ENCODE measurements around the gene PBX1.

PBX1 gene

GRCh38 chr1:164660775-164661174 is 101.8 kb downstream of the PBX1 start:
- Histone ChIP-seq H3K14ac (ENCODE audit: low read length) (no peak overlapping the region), H2BK15ac (ENCODE audit: low read length) (no peak overlapping the region), H3K4me1 (ENCODE audit: control insufficient read depth in 2 of 2, insufficient read depth in 1 of 2, low read depth in 1 of 2, low read length in 2 of 2) (peaks cover 0 to 1% of the 10 kb centered on the region in 2 donors), H3K27me3 (ENCODE audit: control insufficient read depth in 3 of 3, insufficient read depth in 3 of 3, low read depth in 1 of 3, low read length in 3 of 3) (no peaks in the 10 kb centered on the region), H3K36me3 (replicated peaks in 1 of 2; ENCODE audit: control insufficient read depth in 2 of 2, insufficient read depth in 2 of 2, low read length in 2 of 2) (peaks cover 0 to 4% of the 10 kb centered on the region in 2 donors), H3K79me1 (ENCODE audit: low read depth, low read length) (no peaks in the 10 kb centered on the region), H3K23ac (ENCODE audit: low read depth, low read length, poor library complexity) (no peak overlapping the region), H3K4me2 (ENCODE audit: insufficient read depth, low read length, poor library complexity, severe bottlenecking) (no peak overlapping the region), H2BK12ac (ENCODE audit: low read length) (no peak overlapping the region), H3K9me3 (replicated peaks in 1 of 2; ENCODE audit: control insufficient read depth in 2 of 2, insufficient read depth in 1 of 2, low read depth in 1 of 2, low read length in 2 of 2) (no peaks in the 10 kb centered on the region), H4K91ac (ENCODE audit: low read depth, low read length, poor library complexity) (no peak overlapping the region), H3K9ac (ENCODE audit: low read depth, low read length, poor library complexity) (no peak overlapping the region), H3K4me3 (ENCODE audit: low read length in 2 of 2) (no peak overlapping the region), H3K27ac (replicated peaks; ENCODE audit: low read length) (no peak overlapping the region), H4K8ac (ENCODE audit: low read depth, low read length) (no peak overlapping the region), H3K18ac (ENCODE audit: low read length) (no peak overlapping the region), H2AK5ac (ENCODE audit: low read depth, low read length) (no peak overlapping the region), H2BK5ac (ENCODE audit: low read length) (no peak overlapping the region), H2AFZ (ENCODE audit: low read length) (no peak overlapping the region), H2BK120ac (ENCODE audit: low read depth, low read length) (no peak overlapping the region), H3K4ac (ENCODE audit: low read length) (no peak overlapping the region)
- no peak for DNase-seq (ENCODE audit: low spot score)

GRCh38 chr1:164662462-164662861 is 103.5 kb downstream of the PBX1 start:
- no peak overlapping the region for H3K9ac ChIP-seq (ENCODE audit: low read depth, low read length, poor library complexity)
- H3K14ac ChIP-seq (ENCODE audit: low read length) = no peak overlapping the region
- no peak overlapping the region for H2BK12ac ChIP-seq (ENCODE audit: low read length)
- no peak overlapping the region for H2BK5ac ChIP-seq (ENCODE audit: low read length)
- H2AK5ac ChIP-seq (ENCODE audit: low read depth, low read length) = no peak overlapping the region
- no peak overlapping the region for H4K91ac ChIP-seq (ENCODE audit: low read depth, low read length, poor library complexity)
- H2BK120ac ChIP-seq (ENCODE audit: low read depth, low read length) = no peak overlapping the region
- no peak overlapping the region for H3K4ac ChIP-seq (ENCODE audit: low read length)
- H3K18ac ChIP-seq (ENCODE audit: low read length) = peak overlapping the region; percentile 50
- no peak overlapping the region for H3K4me2 ChIP-seq (ENCODE audit: insufficient read depth, low read length, poor library complexity, severe bottlenecking)
- no peak overlapping the region for H4K8ac ChIP-seq (ENCODE audit: low read depth, low read length)
- H3K79me1 ChIP-seq (ENCODE audit: low read depth, low read length) = no peaks in the 10 kb centered on the region
- no peaks in the 10 kb centered on the region for H3K27me3 ChIP-seq (ENCODE audit: control insufficient read depth in 3 of 3, insufficient read depth in 3 of 3, low read depth in 1 of 3, low read length in 3 of 3)
- H3K36me3 ChIP-seq (replicated peaks in 1 of 2; ENCODE audit: control insufficient read depth in 2 of 2, insufficient read depth in 2 of 2, low read length in 2 of 2) = no peaks in the 10 kb centered on the region
- no peak overlapping the region for H2AFZ ChIP-seq (ENCODE audit: low read length)
- no peak overlapping the region for H3K27ac ChIP-seq (replicated peaks; ENCODE audit: low read length)
- H2BK15ac ChIP-seq (ENCODE audit: low read length) = no peak overlapping the region
- peaks cover 0 to 1% of the 10 kb centered on the region in 2 donors for H3K4me1 ChIP-seq (ENCODE audit: control insufficient read depth in 2 of 2, insufficient read depth in 1 of 2, low read depth in 1 of 2, low read length in 2 of 2)
- no CpG with 5 or more reads among the region's 5 CpGs for WGBS, 2 donors (ENCODE audit: extremely low coverage in 2 of 2, insufficient read length in 2 of 2, insufficient replicate concordance in 1 of 2)
- no peak overlapping the region for H3K23ac ChIP-seq (ENCODE audit: low read depth, low read length, poor library complexity)
- DNase-seq (ENCODE audit: low spot score) = no peak
- H3K9me3 ChIP-seq (replicated peaks in 1 of 2; ENCODE audit: control insufficient read depth in 2 of 2, insufficient read depth in 1 of 2, low read depth in 1 of 2, low read length in 2 of 2) = no peaks in the 10 kb centered on the region
- no peak overlapping the region for H3K4me3 ChIP-seq (ENCODE audit: low read length in 2 of 2)

GRCh38 chr1:164662955-164663354 is 104.0 kb downstream of the PBX1 start:
- Histone ChIP-seq H3K18ac (ENCODE audit: low read length) (no peak overlapping the region), H3K23ac (ENCODE audit: low read depth, low read length, poor library complexity) (no peak overlapping the region), H3K27ac (replicated peaks; ENCODE audit: low read length) (no peak overlapping the region), H2AK5ac (ENCODE audit: low read depth, low read length) (no peak overlapping the region), H2BK12ac (ENCODE audit: low read length) (no peak overlapping the region), H3K27me3 (ENCODE audit: control insufficient read depth in 3 of 3, insufficient read depth in 3 of 3, low read depth in 1 of 3, low read length in 3 of 3) (no peaks in the 10 kb centered on the region), H3K36me3 (replicated peaks in 1 of 2; ENCODE audit: control insufficient read depth in 2 of 2, insufficient read depth in 2 of 2, low read length in 2 of 2) (no peaks in the 10 kb centered on the region), H2BK15ac (ENCODE audit: low read length) (no peak overlapping the region), H3K4me2 (ENCODE audit: insufficient read depth, low read length, poor library complexity, severe bottlenecking) (no peak overlapping the region), H4K8ac (ENCODE audit: low read depth, low read length) (no peak overlapping the region), H4K91ac (ENCODE audit: low read depth, low read length, poor library complexity) (no peak overlapping the region), H3K4me1 (ENCODE audit: control insufficient read depth in 2 of 2, insufficient read depth in 1 of 2, low read depth in 1 of 2, low read length in 2 of 2) (peaks cover 0 to 3% of the 10 kb centered on the region in 2 donors), H3K4ac (ENCODE audit: low read length) (no peak overlapping the region), H3K9me3 (replicated peaks in 1 of 2; ENCODE audit: control insufficient read depth in 2 of 2, insufficient read depth in 1 of 2, low read depth in 1 of 2, low read length in 2 of 2) (no peaks in the 10 kb centered on the region), H3K79me1 (ENCODE audit: low read depth, low read length) (no peaks in the 10 kb centered on the region), H2BK5ac (ENCODE audit: low read length) (no peak overlapping the region), H2AFZ (ENCODE audit: low read length) (no peak overlapping the region), H3K14ac (ENCODE audit: low read length) (peak overlapping the region; percentile 59), H3K9ac (ENCODE audit: low read depth, low read length, poor library complexity) (no peak overlapping the region), H2BK120ac (ENCODE audit: low read depth, low read length) (no peak overlapping the region), H3K4me3 (ENCODE audit: low read length in 2 of 2) (no peak overlapping the region)
- WGBS, 2 donors (ENCODE audit: extremely low coverage in 2 of 2, insufficient read length in 2 of 2, insufficient replicate concordance in 1 of 2) = no CpG with 5 or more reads among the region's 1 CpG
- DNase-seq (ENCODE audit: low spot score) = no peak

- Histone ChIP-seq H2AFZ (ENCODE audit: low read length) (no peak overlapping the region), H3K4me2 (ENCODE audit: insufficient read depth, low read length, poor library complexity, severe bottlenecking) (no peak overlapping the region), H2BK120ac (ENCODE audit: low read depth, low read length) (no peak overlapping the region), H3K14ac (ENCODE audit: low read length) (no peak overlapping the region), H2BK5ac (ENCODE audit: low read length) (no peak overlapping the region), H3K23ac (ENCODE audit: low read depth, low read length, poor library complexity) (no peak overlapping the region), H2BK12ac (ENCODE audit: low read length) (no peak overlapping the region), H3K18ac (ENCODE audit: low read length) (no peak overlapping the region), H3K9ac (ENCODE audit: low read depth, low read length, poor library complexity) (no peak overlapping the region), H2AK5ac (ENCODE audit: low read depth, low read length) (no peak overlapping the region), H3K4me3 (ENCODE audit: low read length in 2 of 2) (no peak overlapping the region), H2BK15ac (ENCODE audit: low read length) (no peak overlapping the region), H3K27me3 (ENCODE audit: control insufficient read depth in 3 of 3, insufficient read depth in 3 of 3, low read depth in 1 of 3, low read length in 3 of 3) (no peaks in the 10 kb centered on the region), H4K91ac (ENCODE audit: low read depth, low read length, poor library complexity) (no peak overlapping the region), H3K79me1 (ENCODE audit: low read depth, low read length) (no peaks in the 10 kb centered on the region), H3K4me1 (ENCODE audit: control insufficient read depth in 2 of 2, insufficient read depth in 1 of 2, low read depth in 1 of 2, low read length in 2 of 2) (peaks cover 0 to 3% of the 10 kb centered on the region in 2 donors), H4K8ac (ENCODE audit: low read depth, low read length) (no peak overlapping the region), H3K36me3 (replicated peaks in 1 of 2; ENCODE audit: control insufficient read depth in 2 of 2, insufficient read depth in 2 of 2, low read length in 2 of 2) (no peaks in the 10 kb centered on the region), H3K9me3 (replicated peaks in 1 of 2; ENCODE audit: control insufficient read depth in 2 of 2, insufficient read depth in 1 of 2, low read depth in 1 of 2, low read length in 2 of 2) (no peaks in the 10 kb centered on the region), H3K27ac (replicated peaks; ENCODE audit: low read length) (no peak overlapping the region), H3K4ac (ENCODE audit: low read length) (no peak overlapping the region)
- no CpG with 5 or more reads among the region's 4 CpGs for WGBS, 2 donors (ENCODE audit: extremely low coverage in 2 of 2, insufficient read length in 2 of 2, insufficient replicate concordance in 1 of 2)
- DNase-seq (ENCODE audit: low spot score) = no peak
These were observed 105.1 kb downstream of the PBX1 start for GRCh38 chr1:164664127-164664526.
